Activated CD4-positive, alpha-beta memory T cell treated with anti-CD3 and anti-CD28 coated beads, Interleukin-2, amount 10 ng/mL, durations not matched to agents 7 days and 5 days (primary cell): ENCODE measurements around the gene TMEM132A. TPM values are rescaled to one million over a fixed set of nuclear protein-coding genes. Genes with fewer than 3 reads are reported as not detected.

ENCODE experiments used
- CTCF ChIA-PET: fragments of 350-600 bp; sonication (Branson Sonifier 250); formaldehyde crosslinking; loops from one replicate; lab custom pipeline; 2021; ENCODE audit warnings: antibody characterized with exemption, inconsistent platforms; lab: Charles Lee
- POLR2A ChIA-PET: fragments of 350-600 bp; sonication (Branson Sonifier 250); formaldehyde crosslinking; loops from one replicate; lab custom pipeline; 2021; ENCODE audit warnings: antibody characterized with exemption; lab: Charles Lee
- DNase-seq: peaks from one replicate; pipeline ENCODE4 v3.0.0-alpha.2; 2020
- H3K27ac Mint-ChIP-seq: one replicate; pipeline ENCODE4 v1.8.0; 2021; ENCODE audit warnings: mild to moderate bottlenecking, mixed read lengths
- H3K27me3 Mint-ChIP-seq: one replicate; pipeline ENCODE4 v1.8.0; 2021; ENCODE audit warnings: mixed read lengths
- H3K36me3 Mint-ChIP-seq: one replicate; pipeline ENCODE4 v1.8.0; 2021; ENCODE audit warnings: low read depth, mixed read lengths
- H3K4me1 Mint-ChIP-seq: one replicate; pipeline ENCODE4 v1.8.0; 2021; ENCODE audit warnings: mixed read lengths
- H3K4me3 Mint-ChIP-seq: one replicate; pipeline ENCODE4 v1.8.0; 2021; ENCODE audit warnings: mild to moderate bottlenecking, mixed read lengths
- H3K9me3 Mint-ChIP-seq: one replicate; pipeline ENCODE4 v1.8.0; 2021; ENCODE audit warnings: mixed read lengths
- total RNA-seq, 2 experiments: library from RNA; stranded (reverse); gene quantifications; one replicate each; pipeline ENCODE4 v1.2.3, GENCODE V29; 2021

The TMEM132A gene
- total RNA-seq, 2 experiments from 2014 or later = 0.30 TPM; not detected in 1

DNA sequence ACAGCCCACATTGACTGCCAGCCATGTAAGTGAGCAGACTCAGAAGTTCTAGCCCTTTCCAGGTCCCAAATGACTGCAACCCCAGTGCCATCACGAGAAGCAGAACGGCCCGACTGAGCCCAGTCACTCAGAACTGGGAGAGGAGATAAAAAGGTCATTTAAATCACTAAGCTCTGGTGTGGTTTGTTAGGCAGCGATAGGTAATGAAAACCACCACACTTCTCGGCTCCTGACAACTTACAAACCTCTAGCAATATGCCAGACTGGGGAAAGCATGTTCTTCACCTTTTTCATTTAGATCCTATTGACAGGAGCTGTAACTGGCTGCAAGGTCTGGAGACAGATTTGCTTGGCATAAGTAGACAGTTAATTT lies 21.0 kb downstream of the TMEM132A start:
- ChIA-PET POLR2A (interaction anchor here (1.3 to 1.4 kb wide), 3 partner anchors 11 to 175 kb away, joined by 3 read pairs; no protein-coding TSS in a partner anchor), CTCF (interaction anchor here (0.6 to 1.3 kb wide), 5 partner anchors 39 to 242 kb away, joined by 3 to 5 read pairs (median 3); no protein-coding TSS in a partner anchor)
- H3K36me3 Mint-ChIP-seq = no peaks in the 10 kb centered on the region
- H3K27ac Mint-ChIP-seq = no peak overlapping the region
- peaks cover 23% of the 10 kb centered on the region for H3K27me3 Mint-ChIP-seq
- no peak for DNase-seq
- H3K9me3 Mint-ChIP-seq = no peaks in the 10 kb centered on the region
- peaks cover 1% of the 10 kb centered on the region for H3K4me1 Mint-ChIP-seq
- H3K4me3 Mint-ChIP-seq = no peak overlapping the region

DNA sequence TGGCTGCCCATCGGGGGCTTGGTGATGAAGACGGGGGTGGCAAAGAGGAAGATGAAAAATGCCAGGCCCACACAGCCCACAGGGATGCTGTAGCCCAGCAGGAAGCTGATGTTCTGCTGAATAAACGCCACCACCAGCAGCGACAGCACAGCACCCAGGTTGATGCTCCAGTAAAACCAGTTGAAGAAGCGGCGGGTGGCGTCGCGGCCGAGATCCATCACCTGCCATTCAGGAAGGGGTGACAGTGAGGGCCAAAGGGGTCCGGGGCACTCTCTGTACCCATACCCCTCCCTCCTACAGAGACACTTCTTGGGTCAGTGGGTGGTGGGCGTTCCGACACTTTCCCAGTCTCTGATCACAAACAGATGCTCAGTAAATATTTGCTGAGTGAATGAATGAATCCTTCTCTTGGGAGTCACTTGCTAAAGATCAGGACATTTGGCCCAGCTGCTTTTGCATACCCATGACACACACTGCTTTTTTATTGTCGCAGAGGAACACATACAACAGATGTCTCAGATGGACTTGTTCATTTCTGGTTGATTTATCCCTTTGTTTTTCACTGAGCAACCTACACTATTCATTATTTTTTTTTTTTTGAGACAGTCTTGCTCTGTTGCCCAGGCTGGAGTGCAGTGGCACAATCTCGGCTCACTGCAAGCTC lies 22.5 kb downstream of the TMEM132A start:
- Mint-ChIP-seq H3K27ac (no peak overlapping the region), H3K4me1 (peaks cover 4% of the 10 kb centered on the region), H3K27me3 (peaks cover 27% of the 10 kb centered on the region), H3K36me3 (no peaks in the 10 kb centered on the region), H3K9me3 (no peaks in the 10 kb centered on the region), H3K4me3 (no peak overlapping the region)
- no peak for DNase-seq
- CTCF ChIA-PET = no interaction called here
- POLR2A ChIA-PET = interaction anchor here (1.3 to 1.4 kb wide), 2 partner anchors 13 to 174 kb away, joined by 3 read pairs; no protein-coding TSS in a partner anchor

DNA sequence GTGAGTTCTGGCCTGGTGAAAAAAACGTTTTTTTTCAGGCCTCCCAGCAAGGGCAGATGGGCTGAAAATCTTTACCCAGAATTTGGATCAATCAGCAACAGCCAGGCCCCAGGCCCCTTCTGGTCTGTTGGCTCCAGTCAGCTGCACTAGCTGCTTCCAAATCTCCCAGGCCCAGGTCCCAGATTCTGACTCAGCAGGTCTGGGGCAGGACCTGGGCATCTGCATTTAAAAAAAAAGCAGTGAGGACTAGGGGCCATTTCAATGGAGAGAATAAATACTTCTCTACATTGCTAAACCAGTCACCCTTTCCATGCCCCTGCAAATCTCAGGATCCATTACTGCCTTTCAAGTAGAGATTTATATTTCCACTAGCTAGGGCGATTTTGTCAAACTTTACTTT lies 23.4 kb downstream of the TMEM132A start:
- POLR2A ChIA-PET = interaction anchor here (0.8 kb wide), 1 partner anchor 8 kb away, joined by 3 read pairs; no protein-coding TSS in a partner anchor

DNA sequence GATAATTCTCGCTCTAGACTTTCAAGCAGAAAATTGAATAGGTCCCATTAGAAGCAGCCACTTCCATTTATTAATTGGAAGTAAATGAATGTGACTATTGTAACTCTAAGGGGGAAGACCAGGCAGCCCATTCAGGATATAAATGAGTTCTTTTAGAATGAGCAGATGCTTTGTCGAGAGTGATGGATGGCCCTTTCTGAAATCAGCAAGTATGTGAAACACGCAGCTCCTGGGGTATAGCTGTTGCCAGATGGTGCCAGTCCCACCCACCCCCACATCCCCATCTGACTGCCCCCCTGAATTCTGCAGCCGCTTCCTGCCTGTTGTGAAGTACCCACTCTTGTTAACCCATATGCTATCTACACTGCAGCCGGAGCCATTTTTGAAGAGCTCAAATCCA lies 24.0 kb downstream of the TMEM132A start:
- Mint-ChIP-seq H3K36me3 (no peaks in the 10 kb centered on the region), H3K27me3 (peaks cover 41% of the 10 kb centered on the region), H3K27ac (no peak overlapping the region), H3K9me3 (no peaks in the 10 kb centered on the region), H3K4me3 (no peak overlapping the region), H3K4me1 (peaks cover 17% of the 10 kb centered on the region)
- DNase-seq = no peak
- ChIA-PET POLR2A (interaction anchor here (0.8 kb wide), 1 partner anchor 9 kb away, joined by 3 read pairs; no protein-coding TSS in a partner anchor), CTCF (interaction anchor here (1.3 kb wide), 1 partner anchor 239 kb away, joined by 4 read pairs; no protein-coding TSS in a partner anchor)

More for the DNA sequence above, 23.4 kb downstream of the TMEM132A start:
- Mint-ChIP-seq H3K4me1 (peaks cover 13% of the 10 kb centered on the region), H3K36me3 (no peaks in the 10 kb centered on the region), H3K27me3 (peaks cover 37% of the 10 kb centered on the region), H3K27ac (no peak overlapping the region), H3K9me3 (no peaks in the 10 kb centered on the region), H3K4me3 (no peak overlapping the region)
- no peak for DNase-seq
- CTCF ChIA-PET = interaction anchor here (1.3 kb wide), 1 partner anchor 240 kb away, joined by 4 read pairs; no protein-coding TSS in a partner anchor

DNA sequence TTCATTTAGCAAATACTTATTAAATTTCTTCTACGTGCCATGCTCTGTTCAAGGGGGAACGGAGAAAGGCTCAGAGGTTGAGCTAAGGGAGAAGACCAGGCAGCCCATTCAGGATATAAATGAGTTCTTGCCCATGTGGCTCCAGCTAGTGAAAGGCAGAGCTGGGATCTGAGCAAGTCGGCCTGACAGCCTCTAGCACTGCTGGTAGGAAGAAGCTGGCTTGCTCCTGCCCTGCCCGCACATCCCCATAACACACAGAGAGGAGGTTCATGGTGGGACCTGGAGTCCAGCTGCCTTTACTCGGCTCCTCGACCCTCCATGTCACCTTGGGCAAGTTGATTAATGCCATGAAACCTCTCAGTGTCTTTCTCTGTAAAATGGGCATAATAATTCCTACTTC lies 25.8 kb downstream of the TMEM132A start:
- Mint-ChIP-seq H3K27me3 (peaks cover 44% of the 10 kb centered on the region), H3K9me3 (no peaks in the 10 kb centered on the region), H3K4me1 (peaks cover 17% of the 10 kb centered on the region), H3K4me3 (no peak overlapping the region), H3K27ac (no peak overlapping the region), H3K36me3 (no peaks in the 10 kb centered on the region)
- POLR2A ChIA-PET = interaction anchor here (1.1 kb wide), 1 partner anchor 35 kb away, joined by 4 read pairs; no protein-coding TSS in a partner anchor
- DNase-seq = no peak
- CTCF ChIA-PET = interaction anchor here (1.0 kb wide), 1 partner anchor 117 kb away, joined by 3 read pairs; no protein-coding TSS in a partner anchor

DNA sequence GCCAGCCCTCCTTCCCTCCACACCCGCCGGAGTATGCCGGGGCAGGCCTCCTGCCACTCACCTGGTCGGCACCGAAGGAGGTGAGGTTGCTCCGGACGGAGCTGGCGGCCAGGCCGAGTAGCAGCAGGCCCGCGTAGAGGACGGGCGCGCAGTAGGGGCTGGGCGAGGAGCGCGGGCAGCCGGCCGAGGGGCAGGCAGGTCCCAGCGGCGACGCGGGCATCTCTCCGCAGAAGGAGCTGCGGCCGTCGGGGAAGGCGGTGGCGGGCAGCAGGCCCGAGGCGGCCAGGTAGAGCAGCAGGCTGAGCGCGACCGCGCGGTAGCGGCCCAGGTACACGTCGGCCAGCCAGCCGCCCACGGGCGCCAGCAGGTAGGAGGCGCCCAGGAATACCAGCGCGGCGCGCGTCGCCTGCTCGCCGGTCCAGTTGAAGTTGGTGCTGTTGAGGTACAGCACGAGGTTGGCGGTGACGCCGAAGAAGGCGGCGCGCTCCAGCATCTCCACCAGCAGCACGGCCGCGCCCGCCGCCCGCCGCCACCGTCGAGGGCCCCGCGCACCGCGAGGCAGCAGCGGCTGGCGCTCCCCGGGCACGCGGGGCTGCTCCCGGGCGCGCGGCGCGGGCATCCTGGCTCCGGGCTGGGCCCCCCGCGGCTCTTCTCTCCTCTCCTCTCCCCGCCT lies 26.8 kb downstream of the TMEM132A start:
- no peak overlapping the region for H3K27ac Mint-ChIP-seq
- H3K9me3 Mint-ChIP-seq = no peaks in the 10 kb centered on the region
- CTCF ChIA-PET = no interaction called here
- POLR2A ChIA-PET = no interaction called here
- DNase-seq = no peak
- H3K4me3 Mint-ChIP-seq = no peak overlapping the region
- peaks cover 42% of the 10 kb centered on the region for H3K27me3 Mint-ChIP-seq
- H3K36me3 Mint-ChIP-seq = no peaks in the 10 kb centered on the region
- H3K4me1 Mint-ChIP-seq = peaks cover 17% of the 10 kb centered on the region

DNA sequence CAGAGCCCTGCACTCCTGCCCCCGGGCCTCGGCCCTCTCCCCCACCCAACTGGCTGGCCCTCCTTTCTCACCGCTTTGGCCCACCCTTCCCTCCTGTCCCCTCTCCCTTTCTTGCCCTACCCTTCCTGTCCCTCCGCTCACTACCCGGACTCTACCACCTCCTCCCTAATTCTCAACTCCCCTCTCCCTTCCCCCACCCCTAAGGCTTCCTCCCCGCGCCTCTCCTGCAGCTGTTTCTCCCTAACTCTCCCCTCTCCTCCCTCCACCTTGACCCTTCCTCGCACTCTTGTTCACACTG lies 27.3 kb downstream of the TMEM132A start:
- H3K27me3 Mint-ChIP-seq = peaks cover 42% of the 10 kb centered on the region
- CTCF ChIA-PET = no interaction called here
- no peak overlapping the region for H3K27ac Mint-ChIP-seq
- no peaks in the 10 kb centered on the region for H3K9me3 Mint-ChIP-seq
- DNase-seq = no peak
- H3K4me1 Mint-ChIP-seq = peaks cover 17% of the 10 kb centered on the region
- no peak overlapping the region for H3K4me3 Mint-ChIP-seq
- POLR2A ChIA-PET = no interaction called here
- no peaks in the 10 kb centered on the region for H3K36me3 Mint-ChIP-seq

DNA sequence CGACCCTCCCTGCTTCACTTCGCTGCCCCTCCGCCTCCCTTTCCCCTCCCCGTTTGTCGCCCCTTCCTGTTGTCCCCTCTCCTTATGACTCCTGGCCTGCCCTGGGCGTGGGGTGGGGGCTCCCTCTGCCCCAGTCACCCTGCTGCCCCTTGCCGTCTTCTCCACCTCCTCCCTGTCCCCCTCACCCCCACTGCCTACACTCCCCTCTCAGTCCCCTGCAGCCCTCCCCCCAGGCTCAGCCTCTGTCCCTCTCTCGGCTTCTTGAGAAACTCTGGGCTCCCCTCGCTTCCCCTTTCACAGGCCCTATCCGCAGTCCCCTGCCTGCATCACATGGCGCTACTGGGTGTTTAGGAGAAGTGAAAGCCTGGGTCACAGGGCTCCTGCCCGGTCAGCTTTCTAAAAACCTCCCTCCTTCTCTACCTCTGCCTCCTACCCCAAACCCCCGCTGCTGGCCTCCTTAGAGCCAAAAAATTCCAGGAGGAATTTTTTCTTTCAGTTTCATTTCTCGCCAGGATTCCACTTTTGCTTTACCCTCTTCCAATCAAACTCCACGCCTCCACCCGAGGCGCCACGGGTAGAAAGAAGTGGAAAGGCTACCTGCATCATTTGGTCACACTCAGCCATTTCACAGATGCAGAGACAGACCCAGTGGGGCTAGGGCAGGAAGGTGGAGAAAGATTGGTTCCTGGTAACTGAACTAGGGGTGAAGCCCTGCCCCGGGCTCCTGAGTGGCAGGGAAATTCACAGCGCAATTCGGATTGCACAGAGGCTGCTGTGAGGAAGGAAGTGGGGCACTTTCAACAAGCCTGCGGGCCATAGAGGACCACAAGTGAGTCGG lies 27.9 kb downstream of the TMEM132A start, which contains the start of gene SLC15A3:
Gene SLC15A3, minus strand, starts transcription at position 273 of the 838 bp plus-strand sequence. CDS start 625 bp downstream, outside the sequence.
- H3K27ac Mint-ChIP-seq = peak within 1 kb of the TSS; percentile 2
- H3K9me3 Mint-ChIP-seq = no peaks in the 10 kb centered on the region
- CTCF ChIA-PET = no interaction called here
- H3K4me3 Mint-ChIP-seq = peak within 1 kb of the TSS; percentile 44
- POLR2A ChIA-PET = no interaction called here
- H3K27me3 Mint-ChIP-seq = peaks cover 40% of the 10 kb centered on the region
- peaks cover 17% of the 10 kb centered on the region for H3K4me1 Mint-ChIP-seq
- peak; percentile 29 for DNase-seq
- no peaks in the 10 kb centered on the region for H3K36me3 Mint-ChIP-seq

DNA sequence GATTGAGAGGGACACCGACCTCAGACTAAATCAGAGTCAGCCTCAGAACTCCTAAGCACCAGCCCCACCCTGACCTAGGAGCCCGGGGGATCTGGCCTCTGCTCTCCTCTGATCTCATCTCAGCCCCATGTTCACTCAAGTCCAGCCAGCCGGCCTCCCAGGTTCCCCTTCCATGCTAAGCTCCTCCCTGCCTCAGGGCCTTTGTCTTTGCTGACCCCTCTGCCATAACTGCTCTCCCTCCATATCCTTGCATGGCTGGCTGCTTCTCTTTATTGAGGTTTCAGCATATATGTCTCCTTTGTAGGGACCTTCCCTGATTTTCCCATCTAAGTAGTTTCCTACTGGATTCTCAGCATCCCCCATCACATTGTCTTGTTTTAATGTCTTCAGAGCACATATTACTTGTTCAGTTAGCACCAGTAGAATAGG lies 28.5 kb downstream of the TMEM132A start:
- no peak for DNase-seq
- Mint-ChIP-seq H3K4me3 (no peak overlapping the region), H3K4me1 (peaks cover 17% of the 10 kb centered on the region), H3K27ac (no peak overlapping the region), H3K9me3 (no peaks in the 10 kb centered on the region), H3K36me3 (no peaks in the 10 kb centered on the region), H3K27me3 (peaks cover 40% of the 10 kb centered on the region)
- CTCF ChIA-PET = no interaction called here
- POLR2A ChIA-PET = no interaction called here

DNA sequence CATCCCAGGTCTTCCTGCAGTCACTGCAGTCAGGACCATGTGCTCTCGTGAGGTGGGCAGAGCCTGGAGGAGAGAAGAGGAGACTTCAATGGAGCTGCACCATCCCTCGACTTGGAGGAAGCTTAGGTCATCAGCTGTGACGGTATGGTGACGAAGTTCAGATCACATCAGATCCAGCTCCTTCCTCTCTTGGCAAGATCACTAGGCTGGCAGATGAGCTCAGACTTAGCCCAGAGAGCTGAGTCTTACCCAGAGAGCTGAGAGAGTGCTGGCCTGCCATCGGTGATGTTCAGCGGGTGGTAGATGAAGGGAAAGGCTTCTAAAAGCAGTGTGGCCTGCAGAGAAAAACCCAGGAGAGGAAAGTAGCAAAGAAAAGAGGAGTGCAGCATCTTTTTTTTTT lies 29.5 kb downstream of the TMEM132A start:
- H3K27ac Mint-ChIP-seq = no peak overlapping the region
- POLR2A ChIA-PET = no interaction called here
- H3K4me1 Mint-ChIP-seq = peaks cover 17% of the 10 kb centered on the region
- H3K4me3 Mint-ChIP-seq = no peak overlapping the region
- H3K9me3 Mint-ChIP-seq = no peaks in the 10 kb centered on the region
- no peaks in the 10 kb centered on the region for H3K36me3 Mint-ChIP-seq
- CTCF ChIA-PET = interaction anchor here (0.7 to 2.7 kb wide), 3 partner anchors 17 to 134 kb away, joined by 4 to 12 read pairs (median 5); partner anchors contain the start of gene CD6
- DNase-seq = no peak
- H3K27me3 Mint-ChIP-seq = peaks cover 33% of the 10 kb centered on the region

DNA sequence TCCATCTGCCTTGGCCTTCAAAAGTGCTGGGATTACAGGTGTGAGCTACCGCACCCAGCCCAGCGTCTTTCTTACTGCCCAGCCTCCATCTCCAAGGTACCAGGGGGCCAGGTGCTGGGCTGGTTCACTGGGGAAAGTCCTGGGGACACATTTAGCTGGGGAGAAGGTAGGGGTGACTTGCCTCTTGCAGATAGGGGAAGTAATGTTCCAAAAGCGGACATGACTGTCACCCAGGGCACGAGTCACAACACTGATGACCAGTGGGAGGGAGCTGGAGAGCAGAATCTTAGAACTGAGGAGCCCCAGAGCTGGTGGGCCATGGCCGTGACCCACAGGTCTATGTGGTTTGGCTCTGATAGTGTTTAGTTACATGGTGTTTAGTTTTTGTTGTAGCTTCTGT lies 30.2 kb downstream of the TMEM132A start:
- POLR2A ChIA-PET = no interaction called here
- Mint-ChIP-seq H3K4me3 (no peak overlapping the region), H3K27me3 (peaks cover 33% of the 10 kb centered on the region)

DNA sequence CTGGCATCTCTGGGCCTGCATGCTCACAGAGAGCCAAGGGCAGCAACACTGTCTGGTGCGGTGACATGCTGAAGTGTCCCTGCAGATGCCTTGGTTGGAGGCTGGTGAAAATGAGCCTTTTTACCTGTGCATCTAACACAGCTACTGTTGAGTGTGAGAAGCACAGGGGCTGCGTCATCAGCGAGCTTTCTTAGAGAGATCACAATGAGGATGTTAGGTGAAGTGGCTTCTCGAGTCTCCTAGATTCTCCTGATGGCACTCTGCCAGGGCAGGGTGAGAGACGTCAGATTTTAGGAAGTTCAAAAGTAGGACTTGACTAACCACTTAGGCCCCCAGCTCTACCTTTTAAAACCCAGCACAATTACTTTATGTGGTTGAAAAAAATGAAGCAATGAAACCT lies 31.3 kb downstream of the TMEM132A start:
- H3K27me3 Mint-ChIP-seq = peaks cover 32% of the 10 kb centered on the region
- POLR2A ChIA-PET = no interaction called here

More for the DNA sequence above, 30.2 kb downstream of the TMEM132A start:
- H3K4me1 Mint-ChIP-seq = peaks cover 17% of the 10 kb centered on the region
- H3K36me3 Mint-ChIP-seq = no peaks in the 10 kb centered on the region
- H3K27ac Mint-ChIP-seq = no peak overlapping the region
- CTCF ChIA-PET = interaction anchor here (0.7 to 2.7 kb wide), 4 partner anchors 14 to 124 kb away, joined by 3 to 12 read pairs (median 5); partner anchors contain the start of gene CD6
- no peaks in the 10 kb centered on the region for H3K9me3 Mint-ChIP-seq
- DNase-seq = no peak

More for the DNA sequence above, 31.3 kb downstream of the TMEM132A start:
- CTCF ChIA-PET = interaction anchor here (2.7 kb wide), 1 partner anchor 15 kb away, joined by 12 read pairs; the partner anchor contains the start of gene CD6
- DNase-seq = no peak
- no peaks in the 10 kb centered on the region for H3K36me3 Mint-ChIP-seq
- H3K9me3 Mint-ChIP-seq = no peaks in the 10 kb centered on the region
- H3K4me3 Mint-ChIP-seq = no peak overlapping the region
- H3K27ac Mint-ChIP-seq = no peak overlapping the region
- H3K4me1 Mint-ChIP-seq = peaks cover 15% of the 10 kb centered on the region
